H4 (cell line): Measurements from ENCODE around the gene GNL3L. TPM values are rescaled to one million over a fixed set of nuclear protein-coding genes. Genes with fewer than 3 reads are reported as not detected.
"Not testable (repeated sequence)": the region's sequence is repeated elsewhere in the genome, so short reads cannot be mapped to it uniquely, and the experiment has no call there.

Experiments used
- DNase-seq: peaks from one replicate; pipeline ENCODE4 v3.0.0-alpha.2; 2015; ENCODE audit warnings: low spot score
- total RNA-seq: library from RNA; depleted of rRNA; stranded (reverse); fragments of >200 nt; shearing (Covaris generic); gene quantifications from 2 replicates; pipeline ENCODE4 v1.2.3, GENCODE V29; 2014; rRNA removed

The GNL3L gene
- 41.2 and 42.2 TPM in 2 replicates for total RNA-seq

GRCh38 chrX:54529552-54530356, at the start of gene GNL3L:
Gene GNL3L, plus strand, starts transcription at chrX:54530219. Its CDS starts 2,348 bp downstream, at chrX:54532567.
- peak; percentile 87 for DNase-seq

- DNase-seq: no peak
These were observed 47.0 kb upstream of the GNL3L start for GRCh38 chrX:54482839-54483593.

GRCh38 chrX:54483946-54484345, 46.1 kb upstream of the GNL3L start:
- DNase-seq: no peak

- DNase-seq: no peak
These were observed 45.4 kb upstream of the GNL3L start for GRCh38 chrX:54484666-54485065.

- not testable (repeated sequence) for DNase-seq
These were observed 40.2 kb upstream of the GNL3L start for GRCh38 chrX:54489819-54490218.

- no peak for DNase-seq
These were observed 37.7 kb upstream of the GNL3L start for GRCh38 chrX:54492340-54492739.

GRCh38 chrX:54494166-54494988, 35.6 kb upstream of the GNL3L start:
- no peak for DNase-seq

- no peak for DNase-seq
These were observed 34.8 kb upstream of the GNL3L start for GRCh38 chrX:54494989-54495813.

GRCh38 chrX:54495814-54496516, 34.1 kb upstream of the GNL3L start, which contains the start of gene FGD1:
Gene FGD1, minus strand, starts transcription at chrX:54496234. Its CDS starts 802 bp downstream, at chrX:54495432.
- DNase-seq: peak; percentile 28

GRCh38 chrX:54496517-54496852, 33.5 kb upstream of the GNL3L start:
- no peak for DNase-seq

GRCh38 chrX:54496936-54497335, 33.1 kb upstream of the GNL3L start:
- no peak for DNase-seq

- no peak for DNase-seq
These were observed 20.6 kb upstream of the GNL3L start for GRCh38 chrX:54509400-54509799.

GRCh38 chrX:54529151-54529550, 868 bp upstream of the GNL3L start:
- no peak for DNase-seq

GRCh38 chrX:54530357-54530900, 410 bp downstream of the GNL3L start:
- no peak for DNase-seq

GRCh38 chrX:54534271-54534670, 4.3 kb downstream of the GNL3L start:
- DNase-seq: no peak

GRCh38 chrX:54540289-54540688, 10.3 kb downstream of the GNL3L start:
- DNase-seq: no peak

GRCh38 chrX:54542239-54542638, 12.2 kb downstream of the GNL3L start:
- not testable (repeated sequence) for DNase-seq

GRCh38 chrX:54550821-54551220, 20.8 kb downstream of the GNL3L start:
- DNase-seq: no peak

- DNase-seq: no peak
These were observed 21.8 kb downstream of the GNL3L start for GRCh38 chrX:54551801-54552200.

GRCh38 chrX:54555006-54555405, 25.0 kb downstream of the GNL3L start:
- DNase-seq: not testable (repeated sequence)
